ENCODE data around the gene EML2. TPM values are rescaled to one million over a fixed set of nuclear protein-coding genes. Genes with fewer than 3 reads are reported as not detected.

The EML2 gene
- total and polyA plus RNA-seq, 2 donors, result 19.3 to 55.2 TPM

GRCh38 chr19:45643927-45644771 lies 5.0 kb upstream of the EML2 start:
- Histone ChIP-seq H3K9me3 (ENCODE audit: control insufficient read depth in 2 of 2, insufficient read depth in 1 of 2, low read length in 1 of 2) (peaks cover 0 to 11% of the 10 kb centered on the region in 2 donors), H3K27ac (ENCODE audit: low read depth in 1 of 2, low read length in 1 of 2) (no peak overlapping the region), H3K4me1 (ENCODE audit: control insufficient read depth in 2 of 2, insufficient read depth in 2 of 2, low read length in 2 of 2) (peaks cover 11 to 41% of the 10 kb centered on the region in 2 donors), H3K27me3 (ENCODE audit: control insufficient read depth in 2 of 2, insufficient read depth in 1 of 2, low read length in 1 of 2) (peaks cover 21 to 62% of the 10 kb centered on the region in 2 donors), H3K4me3 (ENCODE audit: low read length in 2 of 2) (no peak overlapping the region), H3K36me3 (ENCODE audit: control insufficient read depth in 2 of 2, insufficient read depth in 2 of 2, low read length in 1 of 2) (no peaks in the 10 kb centered on the region)
- no peak for DNase-seq (ENCODE audit: low read depth in 6 of 9, low spot score in 9 of 9)
- 52% methylated on average over 14 of the region's 14 CpGs for WGBS

DNA sequence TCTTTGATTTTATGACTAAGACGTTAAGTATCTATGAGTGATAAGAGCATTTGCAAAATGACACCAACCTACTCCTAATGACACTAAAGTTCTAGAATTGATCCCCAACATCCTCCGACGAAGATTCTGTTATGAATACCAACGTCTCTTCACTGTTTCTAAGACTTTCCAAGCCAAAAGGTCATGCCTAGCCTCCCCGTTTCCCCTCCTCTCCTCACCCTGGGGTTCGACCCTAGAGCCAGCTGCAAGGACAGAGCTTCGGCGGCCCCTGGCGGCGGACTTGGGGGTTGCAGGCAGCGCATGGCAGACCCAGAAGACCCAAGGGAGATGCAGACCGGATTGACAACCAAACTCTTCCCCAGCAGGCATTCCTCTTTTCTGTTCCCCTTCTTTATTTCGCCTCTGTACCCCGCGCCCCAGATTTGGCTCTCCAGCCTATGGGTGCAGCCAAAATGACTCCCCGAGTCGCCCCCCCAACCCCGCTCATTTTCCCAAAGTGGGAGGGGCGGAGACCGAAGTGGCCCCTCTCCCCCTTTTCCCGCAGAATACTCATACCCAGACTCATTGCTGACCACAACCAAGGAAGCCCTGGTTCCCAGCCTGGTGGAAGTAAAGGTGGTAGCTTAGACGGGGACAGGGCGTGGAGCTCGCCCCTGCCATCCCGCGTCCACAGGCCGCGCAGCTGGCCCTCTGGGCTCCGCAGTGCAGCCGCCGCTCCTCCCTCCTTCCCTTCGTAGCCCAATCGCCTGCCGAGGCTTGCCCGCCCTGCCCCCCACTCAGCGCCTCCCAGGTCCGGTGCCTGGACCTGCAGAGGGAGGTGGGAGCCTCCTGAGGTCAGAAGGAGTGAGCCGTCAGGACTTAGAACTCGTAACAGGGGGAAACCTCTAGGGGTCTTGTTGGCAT lies 4.1 kb upstream of the EML2 start:
- Histone ChIP-seq H3K27me3 (ENCODE audit: control insufficient read depth in 2 of 2, insufficient read depth in 1 of 2, low read length in 1 of 2) (peaks cover 21 to 62% of the 10 kb centered on the region in 2 donors), H3K27ac (ENCODE audit: low read depth in 1 of 2, low read length in 1 of 2) (no peak overlapping the region), H3K9me3 (ENCODE audit: control insufficient read depth in 2 of 2, insufficient read depth in 1 of 2, low read length in 1 of 2) (peaks cover 0 to 11% of the 10 kb centered on the region in 2 donors), H3K4me3 (ENCODE audit: low read length in 2 of 2) (no peak overlapping the region), H3K4me1 (ENCODE audit: control insufficient read depth in 2 of 2, insufficient read depth in 2 of 2, low read length in 2 of 2) (peaks cover 16 to 47% of the 10 kb centered on the region in 2 donors), H3K36me3 (ENCODE audit: control insufficient read depth in 2 of 2, insufficient read depth in 2 of 2, low read length in 1 of 2) (no peaks in the 10 kb centered on the region)
- peak in 7 of 9 donors; percentile 65 to 93 (median 87) for DNase-seq (ENCODE audit: low read depth in 6 of 9, low spot score in 9 of 9)
- WGBS, result 13% methylated on average over 39 of the region's 39 CpGs

DNA sequence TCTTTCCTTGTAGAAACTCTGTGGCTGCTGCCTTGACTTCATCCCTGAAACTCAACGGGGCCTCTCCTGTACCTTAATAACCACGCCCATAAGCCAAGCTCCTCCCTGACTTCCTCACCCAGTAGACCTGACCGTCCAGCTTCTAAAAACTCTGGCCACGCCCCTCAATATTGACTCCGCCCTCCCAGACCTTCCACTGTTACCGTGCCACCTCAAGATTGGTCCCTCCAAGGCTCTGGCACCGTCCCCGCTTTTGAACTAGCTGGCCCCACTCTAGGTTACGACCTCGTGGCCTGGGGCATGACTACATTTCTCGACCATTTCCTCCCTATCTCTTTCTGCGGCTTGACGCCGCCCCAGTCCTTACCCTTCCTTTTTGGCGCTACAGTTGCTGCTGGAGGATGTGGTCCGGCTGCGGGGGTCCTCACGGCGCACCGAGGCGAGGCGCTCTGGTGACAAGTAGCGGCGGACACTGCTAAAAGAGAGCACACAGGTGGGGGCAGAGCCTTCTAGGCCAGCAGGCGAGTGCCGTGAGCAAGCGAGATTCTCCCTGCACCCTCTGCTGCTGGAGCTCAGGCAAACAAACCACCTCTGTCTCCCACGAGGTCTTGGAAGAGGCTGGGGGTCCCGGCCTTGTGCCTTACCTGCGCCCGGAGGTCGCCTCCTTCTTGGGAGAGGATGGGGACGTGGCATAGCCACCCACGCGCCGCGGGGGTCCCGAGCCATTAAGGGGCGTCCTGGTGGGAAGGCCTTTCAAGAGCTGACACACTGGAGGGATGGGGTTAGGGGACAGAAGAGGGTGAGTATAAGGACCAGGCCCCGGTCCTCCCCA lies 2.3 kb upstream of the EML2 start:
- Histone ChIP-seq H3K27ac (ENCODE audit: low read depth in 1 of 2, low read length in 1 of 2) (peak overlapping the region; percentile 56 to 81), H3K4me1 (ENCODE audit: control insufficient read depth in 2 of 2, insufficient read depth in 2 of 2, low read length in 2 of 2) (peaks cover 20 to 52% of the 10 kb centered on the region in 2 donors)

DNA sequence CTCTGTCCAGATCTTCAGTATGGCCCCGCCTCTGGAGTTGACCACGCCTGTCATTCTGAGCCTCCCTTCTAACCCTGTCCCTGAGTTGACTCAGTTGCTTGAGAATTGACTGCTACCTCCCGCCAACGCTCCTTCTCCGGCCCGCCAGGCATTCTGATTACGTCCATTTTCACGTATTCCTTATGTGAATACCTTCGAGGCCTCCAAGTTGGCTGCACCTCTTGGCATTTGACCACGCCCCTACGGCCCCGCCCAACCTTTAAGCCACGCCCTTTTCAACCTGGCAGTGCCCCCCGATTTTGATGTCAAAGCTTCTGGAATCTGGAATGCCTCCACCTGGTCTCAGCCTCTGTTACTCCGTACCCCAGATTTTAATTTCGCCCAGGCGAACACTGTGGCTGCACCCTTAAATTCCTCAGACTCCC lies 1.7 kb upstream of the EML2 start:
- H3K4me1 ChIP-seq (ENCODE audit: control insufficient read depth in 2 of 2, insufficient read depth in 2 of 2, low read length in 2 of 2), result peaks cover 20 to 46% of the 10 kb centered on the region in 2 donors

More for the DNA sequence above, 2.3 kb upstream of the EML2 start:
- H3K4me3 ChIP-seq (ENCODE audit: low read length in 2 of 2), result peak overlapping the region; percentile 37 to 45
- peak in 3 of 9 donors; percentile 19 to 63 (median 36) for DNase-seq (ENCODE audit: low read depth in 6 of 9, low spot score in 9 of 9)
- H3K36me3 ChIP-seq (ENCODE audit: control insufficient read depth in 2 of 2, insufficient read depth in 2 of 2, low read length in 1 of 2), result peaks cover 2 to 5% of the 10 kb centered on the region in 2 donors
- H3K27me3 ChIP-seq (ENCODE audit: control insufficient read depth in 2 of 2, insufficient read depth in 1 of 2, low read length in 1 of 2), result peaks cover 21 to 60% of the 10 kb centered on the region in 2 donors
- peaks cover 0 to 11% of the 10 kb centered on the region in 2 donors for H3K9me3 ChIP-seq (ENCODE audit: control insufficient read depth in 2 of 2, insufficient read depth in 1 of 2, low read length in 1 of 2)
- 2% methylated on average over 40 of the region's 40 CpGs for WGBS

DNA sequence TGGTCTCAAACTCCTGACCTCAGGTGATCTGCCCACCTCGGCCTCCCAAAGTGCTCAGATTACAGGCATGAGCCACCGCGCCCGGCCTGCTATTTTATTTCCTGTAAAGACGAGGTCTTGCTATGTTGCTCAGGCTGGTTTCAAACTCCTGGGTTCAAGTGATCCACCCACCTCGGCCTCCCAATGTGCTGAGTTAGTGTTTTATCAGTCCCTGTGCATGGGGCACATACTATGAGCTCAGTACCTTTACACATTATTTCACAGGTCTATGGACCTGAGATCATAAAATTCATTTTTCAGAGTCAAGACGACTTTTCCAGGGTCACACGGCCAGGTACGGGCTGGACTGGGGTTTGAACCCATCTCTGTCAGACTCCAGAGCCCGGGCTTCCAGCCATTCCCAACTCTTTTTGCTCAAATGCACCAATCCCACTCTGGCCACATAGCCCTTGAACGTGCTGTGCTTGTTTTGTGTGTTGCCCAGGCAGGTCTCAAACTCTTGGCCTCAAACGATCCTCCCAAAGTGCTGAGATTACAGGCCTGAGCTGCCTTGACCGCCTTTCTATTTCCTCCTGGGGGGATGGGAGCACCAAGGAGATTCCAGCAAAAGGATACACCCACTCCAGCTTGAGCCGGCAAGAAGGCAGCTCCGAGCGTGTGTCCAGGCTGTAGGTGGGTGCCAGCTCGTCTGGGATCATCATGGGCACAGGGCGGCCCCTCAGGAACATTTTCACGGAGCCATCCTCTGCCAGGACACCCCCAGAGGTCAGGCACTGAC lies 1.1 kb downstream of the EML2 start:
- DNase-seq (ENCODE audit: low read depth in 6 of 9, low spot score in 9 of 9), result no peak
- peaks cover 2 to 5% of the 10 kb centered on the region in 2 donors for H3K36me3 ChIP-seq (ENCODE audit: control insufficient read depth in 2 of 2, insufficient read depth in 2 of 2, low read length in 1 of 2)
- peaks cover 0 to 7% of the 10 kb centered on the region in 2 donors for H3K9me3 ChIP-seq (ENCODE audit: control insufficient read depth in 2 of 2, insufficient read depth in 1 of 2, low read length in 1 of 2)
- peak overlapping the region; percentile 86 for H3K4me3 ChIP-seq (ENCODE audit: low read length in 2 of 2)
- WGBS, result 96% methylated on average over 19 of the region's 19 CpGs
- H3K27me3 ChIP-seq (ENCODE audit: control insufficient read depth in 2 of 2, insufficient read depth in 1 of 2, low read length in 1 of 2), result peaks cover 0 to 26% of the 10 kb centered on the region in 2 donors
- H3K27ac ChIP-seq (ENCODE audit: low read depth in 1 of 2, low read length in 1 of 2), result no peak overlapping the region
- H3K4me1 ChIP-seq (ENCODE audit: control insufficient read depth in 2 of 2, insufficient read depth in 2 of 2, low read length in 2 of 2), result peaks cover 14 to 35% of the 10 kb centered on the region in 2 donors

More for the DNA sequence above, 1.7 kb upstream of the EML2 start:
- peaks cover 0 to 11% of the 10 kb centered on the region in 2 donors for H3K9me3 ChIP-seq (ENCODE audit: control insufficient read depth in 2 of 2, insufficient read depth in 1 of 2, low read length in 1 of 2)
- H3K27me3 ChIP-seq (ENCODE audit: control insufficient read depth in 2 of 2, insufficient read depth in 1 of 2, low read length in 1 of 2), result peaks cover 21 to 54% of the 10 kb centered on the region in 2 donors
- no peak overlapping the region for H3K27ac ChIP-seq (ENCODE audit: low read depth in 1 of 2, low read length in 1 of 2)
- peaks cover 2 to 5% of the 10 kb centered on the region in 2 donors for H3K36me3 ChIP-seq (ENCODE audit: control insufficient read depth in 2 of 2, insufficient read depth in 2 of 2, low read length in 1 of 2)
- no peak overlapping the region for H3K4me3 ChIP-seq (ENCODE audit: low read length in 2 of 2)
- 65% methylated on average over 17 of the region's 17 CpGs for WGBS
- no peak for DNase-seq (ENCODE audit: low read depth in 6 of 9, low spot score in 9 of 9)

- no peak overlapping the region for H3K27ac ChIP-seq (ENCODE audit: low read depth in 1 of 2, low read length in 1 of 2)
- peaks cover 2 to 11% of the 10 kb centered on the region in 2 donors for H3K36me3 ChIP-seq (ENCODE audit: control insufficient read depth in 2 of 2, insufficient read depth in 2 of 2, low read length in 1 of 2)
- peaks cover 0 to 4% of the 10 kb centered on the region in 2 donors for H3K9me3 ChIP-seq (ENCODE audit: control insufficient read depth in 2 of 2, insufficient read depth in 1 of 2, low read length in 1 of 2)
- peaks cover 0 to 14% of the 10 kb centered on the region in 2 donors for H3K27me3 ChIP-seq (ENCODE audit: control insufficient read depth in 2 of 2, insufficient read depth in 1 of 2, low read length in 1 of 2)
- no peak for DNase-seq (ENCODE audit: low read depth in 6 of 9, low spot score in 9 of 9)
- WGBS, result 96% methylated on average over 2 of the region's 2 CpGs
- no peak overlapping the region for H3K4me3 ChIP-seq (ENCODE audit: low read length in 2 of 2)
- H3K4me1 ChIP-seq (ENCODE audit: control insufficient read depth in 2 of 2, insufficient read depth in 2 of 2, low read length in 2 of 2), result peaks cover 12 to 24% of the 10 kb centered on the region in 2 donors
Observed at GRCh38 chr19:45636902-45637301, 2.3 kb downstream of the EML2 start.

- Histone ChIP-seq H3K27ac (ENCODE audit: low read depth in 1 of 2, low read length in 1 of 2) (no peak overlapping the region), H3K4me3 (ENCODE audit: low read length in 2 of 2) (no peak overlapping the region), H3K27me3 (ENCODE audit: control insufficient read depth in 2 of 2, insufficient read depth in 1 of 2, low read length in 1 of 2) (peaks cover 0 to 8% of the 10 kb centered on the region in 2 donors), H3K36me3 (ENCODE audit: control insufficient read depth in 2 of 2, insufficient read depth in 2 of 2, low read length in 1 of 2) (peaks cover 2 to 11% of the 10 kb centered on the region in 2 donors), H3K4me1 (ENCODE audit: control insufficient read depth in 2 of 2, insufficient read depth in 2 of 2, low read length in 2 of 2) (peaks cover 9 to 17% of the 10 kb centered on the region in 2 donors), H3K9me3 (ENCODE audit: control insufficient read depth in 2 of 2, insufficient read depth in 1 of 2, low read length in 1 of 2) (peaks cover 0 to 4% of the 10 kb centered on the region in 2 donors)
- WGBS, result 100% methylated on average over 1 of the region's 1 CpG
- DNase-seq (ENCODE audit: low read depth in 6 of 9, low spot score in 9 of 9), result no peak
Observed at GRCh38 chr19:45636275-45636674, 2.9 kb downstream of the EML2 start.
